BE2C (cell line): ENCODE results near the gene NRIP2.

ENCODE experiments used
- DNase-seq: peaks from one replicate; pipeline ENCODE4 v3.0.0-alpha.2; 2020
- H3K27me3 ChIP-seq: fragments of 250-450 bp; sonication (Bioruptor Pico); 2 replicates; pipeline ENCODE4 v1.5.1; 2020; ENCODE audit warnings: mild to moderate bottlenecking
- H3K36me3 ChIP-seq: fragments of 250-450 bp; sonication (Bioruptor Pico); 2 replicates; pipeline ENCODE4 v1.5.1; 2020; ENCODE audit warnings: mild to moderate bottlenecking
- H3K4me1 ChIP-seq: fragments of 250-450 bp; sonication (Bioruptor Pico); 2 replicates; pipeline ENCODE4 v1.5.1; 2020
- H3K4me3 ChIP-seq: 2 replicates; pipeline ENCODE4 v1.5.1; 2011; ENCODE audit warnings: low read depth, low read length
- H3K9me3 ChIP-seq: fragments of 250-450 bp; sonication (Bioruptor Pico); 2 replicates; pipeline ENCODE4 v1.5.1; 2020
- CTCF ChIP-seq: IDR thresholded peaks from 2 replicates; pipeline ENCODE4 v1.5.1; 2012; ENCODE audit warnings: mild to moderate bottlenecking, low read depth, low read length

Gene NRIP2

GRCh38 chr12:2812290-2813213, 22.3 kb downstream of the NRIP2 start, which contains the start of gene ITFG2:
Gene ITFG2 (plus strand): TSS chr12:2812668. CDS start chr12:2812761, 93 bp downstream.
- no peaks in the 10 kb centered on the region for H3K27me3 ChIP-seq
- no peaks in the 10 kb centered on the region for H3K4me1 ChIP-seq
- no peak for TF ChIP-seq CTCF
- peaks cover 22% of the 10 kb centered on the region for H3K36me3 ChIP-seq
- H3K4me3 ChIP-seq: peak within 1 kb of the TSS; percentile 86
- DNase-seq: peak; percentile 98
- H3K9me3 ChIP-seq: no peaks in the 10 kb centered on the region

GRCh38 chr12:2811801-2812200, 23.0 kb downstream of the NRIP2 start:
- no peaks in the 10 kb centered on the region for H3K4me1 ChIP-seq
- peaks cover 15% of the 10 kb centered on the region for H3K36me3 ChIP-seq
- no peak for TF ChIP-seq CTCF
- H3K4me3 ChIP-seq: peak overlapping the region; percentile 86
- DNase-seq: no peak
- no peaks in the 10 kb centered on the region for H3K9me3 ChIP-seq
- no peaks in the 10 kb centered on the region for H3K27me3 ChIP-seq

- no peak for TF ChIP-seq CTCF
Measured at GRCh38 chr12:2806700-2807099, 28.1 kb downstream of the NRIP2 start.

GRCh38 chr12:2805143-2805520, 29.7 kb downstream of the NRIP2 start:
- TF ChIP-seq CTCF: no peak
- H3K4me1 ChIP-seq: no peaks in the 10 kb centered on the region; the same call in 1 of the 2 replicates
- peaks cover 55% of the 10 kb centered on the region for H3K36me3 ChIP-seq
- no peak for DNase-seq
- H3K4me3 ChIP-seq: no peak overlapping the region
- H3K9me3 ChIP-seq: no peaks in the 10 kb centered on the region
- no peaks in the 10 kb centered on the region for H3K27me3 ChIP-seq

More at GRCh38 chr12:2806700-2807099, 28.1 kb downstream of the NRIP2 start:
- H3K27me3 ChIP-seq: no peaks in the 10 kb centered on the region
- no peaks in the 10 kb centered on the region for H3K9me3 ChIP-seq
- peaks cover 39% of the 10 kb centered on the region for H3K36me3 ChIP-seq
- H3K4me3 ChIP-seq: no peak overlapping the region
- no peaks in the 10 kb centered on the region; the same call in 1 of the 2 replicates for H3K4me1 ChIP-seq
- no peak for DNase-seq

- Histone ChIP-seq H3K27me3 (no peaks in the 10 kb centered on the region), H3K36me3 (peaks cover 61% of the 10 kb centered on the region), H3K4me3 (no peak overlapping the region), H3K4me1 (no peaks in the 10 kb centered on the region; the same call in 1 of the 2 replicates), H3K9me3 (no peaks in the 10 kb centered on the region)
- no peak for TF ChIP-seq CTCF
- peak; percentile 78 for DNase-seq
Measured at GRCh38 chr12:2804393-2805142, 30.3 kb downstream of the NRIP2 start.
